Measurements from ENCODE around the gene GSTP1. TPM values are rescaled to one million over a fixed set of nuclear protein-coding genes. Genes with fewer than 3 reads are reported as not detected.

The GSTP1 gene
- total RNA-seq, 2 experiments from 2014 or later, result 1,139 to 1,604 TPM

GRCh38 chr11:67542971-67543370 lies 40.6 kb upstream of the GSTP1 start:
- no peak overlapping the region for H3K27ac ChIP-seq (ENCODE audit: low read depth, low read length, poor library complexity, severe bottlenecking)
- H3K36me3 ChIP-seq (ENCODE audit: insufficient read depth, low read length), result no peaks in the 10 kb centered on the region
- H3K4me2 ChIP-seq (ENCODE audit: low read length), result no peak overlapping the region
- H3K9me3 ChIP-seq (ENCODE audit: low read length), result no peaks in the 10 kb centered on the region
- H4K20me1 ChIP-seq (ENCODE audit: insufficient read depth, low read length), result no peaks in the 10 kb centered on the region
- no peaks in the 10 kb centered on the region for H3K9me2 ChIP-seq (ENCODE audit: insufficient read depth, low read length)
- no peak overlapping the region for H2AFZ ChIP-seq (ENCODE audit: low read length)
- H3K4me3 ChIP-seq (ENCODE audit: low read depth, low read length, poor library complexity, severe bottlenecking), result no peak overlapping the region
- intact Hi-C loops (cut with micrococcal nuclease; ENCODE audit: unreplicated experiment), result no loop called here
- no TSS peak for BruUV-seq (replicated peaks)
- TF ChIP-seq CTCF (conservative IDR thresholded peaks at IDR 0.05; ENCODE audit: low read length) (no peak), EZH2phosphoT487 (IDR thresholded peaks at IDR 0.05; ENCODE audit: borderline replicate concordance, low read depth, low read length) (no peak)
- H3K79me2 ChIP-seq (ENCODE audit: insufficient read depth, low read depth, low read length), result no peaks in the 10 kb centered on the region
- ChIA-PET POLR2A (no interaction called here), CTCF (ENCODE audit: unreplicated experiment) (no interaction called here)
- DNase-seq (ENCODE audit: low spot score), result no peak
- no peaks in the 10 kb centered on the region for H3K4me1 ChIP-seq (ENCODE audit: insufficient read depth, low read length, poor library complexity, severe bottlenecking)

- Histone ChIP-seq H3K79me2 (ENCODE audit: insufficient read depth, low read depth, low read length) (no peaks in the 10 kb centered on the region), H3K27ac (ENCODE audit: low read depth, low read length, poor library complexity, severe bottlenecking) (no peak overlapping the region), H4K20me1 (ENCODE audit: insufficient read depth, low read length) (no peaks in the 10 kb centered on the region), H3K9me3 (ENCODE audit: low read length) (no peaks in the 10 kb centered on the region), H3K4me1 (ENCODE audit: insufficient read depth, low read length, poor library complexity, severe bottlenecking) (no peaks in the 10 kb centered on the region), H3K36me3 (ENCODE audit: insufficient read depth, low read length) (no peaks in the 10 kb centered on the region), H3K4me3 (ENCODE audit: low read depth, low read length, poor library complexity, severe bottlenecking) (no peak overlapping the region), H3K4me2 (ENCODE audit: low read length) (no peak overlapping the region), H3K9me2 (ENCODE audit: insufficient read depth, low read length) (no peaks in the 10 kb centered on the region), H2AFZ (ENCODE audit: low read length) (no peak overlapping the region)
- no TSS peak for BruUV-seq (replicated peaks)
- DNase-seq (ENCODE audit: low spot score), result no peak
- TF ChIP-seq CTCF (conservative IDR thresholded peaks at IDR 0.05; ENCODE audit: low read length), result no peak
- no peak for TF ChIP-seq EZH2phosphoT487 (IDR thresholded peaks at IDR 0.05; ENCODE audit: borderline replicate concordance, low read depth, low read length)
- intact Hi-C loops (cut with micrococcal nuclease; ENCODE audit: unreplicated experiment), result no loop called here
- ChIA-PET POLR2A (no interaction called here), CTCF (ENCODE audit: unreplicated experiment) (no interaction called here)
Measured at GRCh38 chr11:67543585-67543984, 40.0 kb upstream of the GSTP1 start.

GRCh38 chr11:67544616-67545242 lies 38.9 kb upstream of the GSTP1 start:
- no peak for DNase-seq (ENCODE audit: low spot score)
- ChIA-PET CTCF (ENCODE audit: unreplicated experiment) (no interaction called here), POLR2A (no interaction called here)
- Histone ChIP-seq H3K4me2 (ENCODE audit: low read length) (no peak overlapping the region), H3K9me3 (ENCODE audit: low read length) (no peaks in the 10 kb centered on the region), H2AFZ (ENCODE audit: low read length) (no peak overlapping the region), H3K36me3 (ENCODE audit: insufficient read depth, low read length) (no peaks in the 10 kb centered on the region), H3K4me3 (ENCODE audit: low read depth, low read length, poor library complexity, severe bottlenecking) (no peak overlapping the region), H4K20me1 (ENCODE audit: insufficient read depth, low read length) (no peaks in the 10 kb centered on the region), H3K27ac (ENCODE audit: low read depth, low read length, poor library complexity, severe bottlenecking) (no peak overlapping the region), H3K79me2 (ENCODE audit: insufficient read depth, low read depth, low read length) (no peaks in the 10 kb centered on the region), H3K4me1 (ENCODE audit: insufficient read depth, low read length, poor library complexity, severe bottlenecking) (no peaks in the 10 kb centered on the region), H3K9me2 (ENCODE audit: insufficient read depth, low read length) (no peaks in the 10 kb centered on the region)
- no peak for TF ChIP-seq CTCF (conservative IDR thresholded peaks at IDR 0.05; ENCODE audit: low read length)
- intact Hi-C loops (cut with micrococcal nuclease; ENCODE audit: unreplicated experiment), result no loop called here
- no TSS peak for BruUV-seq (replicated peaks)

Data from OCI-LY7 (cell line).